Calu3 (cell line): ENCODE measurements around the gene PLA2G2C. TPM values are rescaled to one million over a fixed set of nuclear protein-coding genes. Genes with fewer than 3 reads are reported as not detected.

Source experiments
- BruUV-seq: library from RNA; stranded (reverse); fragments of 400-500 nt; replicated peaks from 2 replicates; lab custom pipeline; 2021; lab: Mats Ljungman, UMichigan
- CTCF ChIA-PET: fragments of 300-600 bp; sonication (Branson Sonifier 250); formaldehyde crosslinking; loops from one replicate; lab custom pipeline; 2022; ENCODE audit warnings: antibody characterized with exemption; lab: Charles Lee
- DNase-seq: peaks from one replicate; pipeline ENCODE4 v3.0.0; 2022
- H3K27ac Mint-ChIP-seq: one replicate; pipeline ENCODE4 v1.8.0; 2022; ENCODE audit warnings: mixed read lengths; ENCODE audit not compliant: unreplicated experiment
- H3K27me3 Mint-ChIP-seq: one replicate; pipeline ENCODE4 v1.8.0; 2022; ENCODE audit warnings: mixed read lengths; ENCODE audit not compliant: unreplicated experiment
- H3K36me3 Mint-ChIP-seq: one replicate; pipeline ENCODE4 v1.8.0; 2022; ENCODE audit warnings: mild to moderate bottlenecking, moderate library complexity, mixed read lengths; ENCODE audit not compliant: insufficient read depth, unreplicated experiment
- H3K4me1 Mint-ChIP-seq: one replicate; pipeline ENCODE4 v1.8.0; 2022; ENCODE audit warnings: mild to moderate bottlenecking, low read depth, mixed read lengths; ENCODE audit not compliant: unreplicated experiment
- H3K4me3 Mint-ChIP-seq: one replicate; pipeline ENCODE4 v1.8.0; 2022; ENCODE audit warnings: mild to moderate bottlenecking, low read depth, moderate library complexity, mixed read lengths; ENCODE audit not compliant: unreplicated experiment
- H3K9me3 Mint-ChIP-seq: one replicate; pipeline ENCODE4 v1.8.0; 2022; ENCODE audit warnings: low read depth, mixed read lengths; ENCODE audit not compliant: unreplicated experiment
- intact Hi-C: fragments of 100-400 bp; cut with micrococcal nuclease; formaldehyde crosslinking; loops from one replicate; pipeline ENCODE4 v1.10.0; 2022; ENCODE audit not compliant: unreplicated experiment
- total RNA-seq: library from RNA; stranded (reverse); gene quantifications from 2 replicates; pipeline ENCODE4 v1.2.3, GENCODE V29; 2022
- TF ChIP-seq, protein P1 (sequence below): fragments of 200-600 bp; IDR thresholded peaks from one replicate; pipeline ENCODE4 v1.8.0; 2022; ENCODE audit warnings: antibody characterized with exemption; ENCODE audit not compliant: unreplicated experiment

The PLA2G2C gene
- total RNA-seq, 1 experiment from 2014 or later, result not detected

DNA sequence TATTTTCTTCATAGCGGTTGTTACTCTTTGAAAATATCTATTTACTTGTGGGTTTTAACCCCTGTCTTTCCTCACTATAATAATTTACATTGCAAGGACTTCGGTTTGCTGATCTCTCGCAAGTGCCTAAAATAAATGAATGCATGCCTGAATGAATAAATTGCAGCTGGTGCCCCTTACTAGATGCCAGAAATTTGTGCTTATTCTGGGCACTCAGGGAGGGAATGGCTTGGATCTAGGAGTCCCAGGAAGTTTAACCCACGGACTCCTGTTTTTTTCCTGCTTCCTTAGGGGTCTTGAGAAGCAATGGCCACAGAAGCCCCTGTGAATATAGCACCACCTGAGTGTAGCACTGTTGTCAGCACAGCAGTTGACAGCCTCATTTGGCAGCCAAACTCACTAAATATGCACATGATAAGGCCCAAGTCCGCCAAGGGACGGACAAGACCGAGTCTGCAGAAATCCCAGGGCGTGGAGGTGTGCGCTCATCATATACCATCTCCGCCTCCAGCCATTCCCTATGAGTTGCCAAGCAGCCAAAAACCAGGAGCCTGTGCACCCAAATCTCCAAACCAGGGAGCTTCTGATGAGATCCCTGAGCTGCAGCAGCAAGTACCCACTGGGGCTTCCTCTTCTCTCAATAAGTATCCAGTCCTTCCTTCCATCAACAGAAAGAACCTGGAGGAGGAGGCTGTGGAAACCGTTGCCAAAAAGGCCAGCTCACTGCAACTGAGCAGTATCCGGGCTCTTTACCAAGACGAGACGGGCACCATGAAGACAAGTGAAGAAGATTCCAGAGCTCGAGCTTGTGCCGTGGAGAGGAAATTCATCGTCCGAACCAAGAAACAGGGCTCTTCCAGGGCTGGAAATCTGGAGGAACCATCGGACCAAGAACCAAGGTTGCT lies 4.2 kb upstream of the PLA2G2C start:
- Mint-ChIP-seq H3K4me3 (no peak overlapping the region), H3K36me3 (no peaks in the 10 kb centered on the region), H3K27me3 (peaks cover 42% of the 10 kb centered on the region), H3K27ac (no peak overlapping the region), H3K4me1 (no peaks in the 10 kb centered on the region), H3K9me3 (no peaks in the 10 kb centered on the region)
- CTCF ChIA-PET, result no interaction called here
- BruUV-seq, result no TSS peak
- no peak for DNase-seq
- TF ChIP-seq, protein P1, sequence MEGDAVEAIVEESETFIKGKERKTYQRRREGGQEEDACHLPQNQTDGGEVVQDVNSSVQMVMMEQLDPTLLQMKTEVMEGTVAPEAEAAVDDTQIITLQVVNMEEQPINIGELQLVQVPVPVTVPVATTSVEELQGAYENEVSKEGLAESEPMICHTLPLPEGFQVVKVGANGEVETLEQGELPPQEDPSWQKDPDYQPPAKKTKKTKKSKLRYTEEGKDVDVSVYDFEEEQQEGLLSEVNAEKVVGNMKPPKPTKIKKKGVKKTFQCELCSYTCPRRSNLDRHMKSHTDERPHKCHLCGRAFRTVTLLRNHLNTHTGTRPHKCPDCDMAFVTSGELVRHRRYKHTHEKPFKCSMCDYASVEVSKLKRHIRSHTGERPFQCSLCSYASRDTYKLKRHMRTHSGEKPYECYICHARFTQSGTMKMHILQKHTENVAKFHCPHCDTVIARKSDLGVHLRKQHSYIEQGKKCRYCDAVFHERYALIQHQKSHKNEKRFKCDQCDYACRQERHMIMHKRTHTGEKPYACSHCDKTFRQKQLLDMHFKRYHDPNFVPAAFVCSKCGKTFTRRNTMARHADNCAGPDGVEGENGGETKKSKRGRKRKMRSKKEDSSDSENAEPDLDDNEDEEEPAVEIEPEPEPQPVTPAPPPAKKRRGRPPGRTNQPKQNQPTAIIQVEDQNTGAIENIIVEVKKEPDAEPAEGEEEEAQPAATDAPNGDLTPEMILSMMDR, result no peak
- intact Hi-C loops, result no loop called here

DNA sequence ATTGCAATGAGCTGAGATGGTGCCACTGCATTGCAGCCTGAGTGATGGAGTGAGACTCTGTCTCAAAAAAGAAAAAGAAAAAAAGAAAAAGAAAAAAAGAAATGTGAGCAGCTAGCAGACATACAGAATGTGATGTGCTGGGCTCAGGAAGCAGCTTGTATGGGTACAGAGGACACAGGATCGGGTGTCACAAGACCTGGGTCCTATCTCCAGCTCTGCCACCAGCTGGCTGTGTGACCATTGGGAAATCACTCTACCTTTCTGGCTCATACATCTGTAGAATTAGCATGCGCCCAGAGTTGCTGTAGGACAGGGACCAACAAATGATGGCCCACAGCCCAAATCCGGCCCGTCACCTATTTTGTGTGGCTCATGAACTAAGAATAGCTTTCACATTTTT lies 3.3 kb upstream of the PLA2G2C start:
- H3K4me3 Mint-ChIP-seq, result no peak overlapping the region
- H3K27ac Mint-ChIP-seq, result no peak overlapping the region
- H3K4me1 Mint-ChIP-seq, result no peaks in the 10 kb centered on the region
- CTCF ChIA-PET, result no interaction called here
- no peaks in the 10 kb centered on the region for H3K36me3 Mint-ChIP-seq
- no peak for DNase-seq
- TF ChIP-seq, protein P1, result no peak
- H3K9me3 Mint-ChIP-seq, result peaks cover 3% of the 10 kb centered on the region
- H3K27me3 Mint-ChIP-seq, result peaks cover 50% of the 10 kb centered on the region
- intact Hi-C loops, result no loop called here
- no TSS peak for BruUV-seq

DNA sequence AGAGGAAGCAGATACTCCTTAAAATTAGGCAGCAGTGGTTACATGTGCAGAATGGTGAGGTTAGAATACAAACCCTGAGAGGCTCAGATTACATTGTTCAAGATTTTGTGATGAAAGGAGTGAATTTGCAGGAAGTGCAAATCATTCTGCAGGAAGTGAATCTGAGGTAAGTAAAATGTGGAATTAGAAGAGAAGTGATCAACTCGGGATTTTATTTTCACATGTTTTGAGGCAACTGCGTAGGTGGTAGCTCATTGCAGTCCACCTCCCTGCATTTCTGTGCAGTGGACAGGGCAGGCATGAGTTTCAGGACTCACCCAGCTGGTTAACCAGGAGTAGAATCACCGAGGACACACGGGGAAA lies 2.1 kb upstream of the PLA2G2C start:
- DNase-seq, result no peak
- Mint-ChIP-seq H3K27me3 (peaks cover 59% of the 10 kb centered on the region), H3K4me3 (no peak overlapping the region), H3K27ac (no peak overlapping the region), H3K36me3 (peaks cover 4% of the 10 kb centered on the region), H3K4me1 (no peaks in the 10 kb centered on the region), H3K9me3 (peaks cover 3% of the 10 kb centered on the region)
- CTCF ChIA-PET, result no interaction called here
- TF ChIP-seq, protein P1, result no peak
- intact Hi-C loops, result no loop called here
- BruUV-seq, result no TSS peak

DNA sequence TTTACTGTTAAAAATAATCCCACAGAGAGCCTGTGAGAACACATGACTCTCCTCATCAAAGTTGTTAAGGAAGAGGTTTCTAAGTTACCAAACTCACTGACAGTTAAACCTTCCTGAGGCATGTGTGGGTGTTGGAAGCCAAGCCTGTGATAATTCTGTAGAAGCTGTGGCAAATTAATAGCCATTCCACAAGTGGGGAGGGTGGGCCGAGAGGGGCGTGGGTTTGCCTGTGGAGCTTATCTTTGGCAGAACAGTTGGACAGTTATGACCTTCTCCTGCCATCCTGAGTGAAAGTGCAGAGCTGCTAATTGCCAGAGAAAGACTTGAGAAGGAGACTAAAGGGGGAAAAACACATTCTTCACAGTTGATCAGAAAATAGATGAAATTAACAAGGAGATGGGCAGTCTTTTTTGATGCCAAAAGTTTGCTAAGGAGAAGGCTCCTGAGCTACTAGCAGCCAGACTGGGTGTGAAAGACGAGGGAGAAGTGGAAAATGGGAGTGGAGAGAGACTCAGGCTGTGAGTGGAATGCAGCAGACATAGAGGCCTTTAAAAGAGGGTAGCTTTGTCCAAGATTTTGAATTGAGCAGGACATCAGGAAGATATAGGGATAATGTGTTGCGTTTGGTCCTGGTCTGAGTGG lies 1.6 kb upstream of the PLA2G2C start:
- intact Hi-C loops, result no loop called here
- BruUV-seq, result no TSS peak
- no peak overlapping the region for H3K27ac Mint-ChIP-seq

More for the DNA sequence above, 1.6 kb upstream of the PLA2G2C start:
- Mint-ChIP-seq H3K36me3 (peaks cover 4% of the 10 kb centered on the region), H3K4me3 (no peak overlapping the region), H3K27me3 (peaks cover 59% of the 10 kb centered on the region), H3K4me1 (no peaks in the 10 kb centered on the region), H3K9me3 (peaks cover 3% of the 10 kb centered on the region)
- no peak for DNase-seq
- TF ChIP-seq, protein P1, result no peak
- CTCF ChIA-PET, result no interaction called here
